GM18508 (cell line): ENCODE measurements around the gene INF2.
"Not testable (repeated sequence)": the region's sequence is repeated elsewhere in the genome, so short reads cannot be mapped to it uniquely, and the experiment has no call there.

Experiments
- ATAC-seq: cut with Tn5 transposase; IDR thresholded peaks from one replicate; pipeline ENCODE4 v1.9.1; 2021; ENCODE audit warnings: moderate number of reproducible peaks; ENCODE audit not compliant: insufficient read depth, unreplicated experiment

The INF2 gene

DNA sequence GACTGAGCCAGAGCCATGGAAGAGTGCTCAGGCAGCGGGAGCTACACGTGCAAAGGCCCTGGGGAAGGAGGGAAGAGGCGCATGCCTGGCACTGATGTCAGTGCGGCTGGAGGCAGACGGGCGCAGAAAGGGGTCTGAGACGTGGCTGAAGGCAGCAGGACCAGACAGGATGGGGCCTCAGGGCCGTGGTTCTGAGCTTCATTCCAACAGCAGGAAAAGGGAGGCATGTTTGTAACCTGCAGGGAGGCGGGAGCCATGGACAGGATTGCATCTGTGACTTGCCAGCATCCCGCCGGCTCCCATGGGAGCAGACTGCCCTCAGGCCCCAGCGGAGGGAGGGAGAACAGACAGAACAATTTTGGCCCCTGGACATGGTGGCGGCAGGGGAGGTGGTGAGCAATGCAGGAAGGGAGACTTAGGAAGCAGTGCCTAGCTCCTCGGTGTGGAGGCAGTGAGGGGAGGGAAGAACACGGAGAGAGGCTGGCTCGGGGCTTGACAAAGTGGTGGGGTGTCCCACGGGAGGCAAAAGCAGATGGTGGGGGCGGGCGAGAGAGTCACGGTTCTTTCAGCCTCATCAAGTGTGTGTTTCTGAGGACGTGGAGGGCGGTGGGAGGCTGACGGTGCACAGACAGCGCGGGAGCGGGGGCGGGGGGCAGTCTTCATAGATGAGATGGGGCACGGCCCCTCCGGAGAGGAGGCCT lies 33.3 kb upstream of the INF2 start:
- no peak for ATAC-seq

DNA sequence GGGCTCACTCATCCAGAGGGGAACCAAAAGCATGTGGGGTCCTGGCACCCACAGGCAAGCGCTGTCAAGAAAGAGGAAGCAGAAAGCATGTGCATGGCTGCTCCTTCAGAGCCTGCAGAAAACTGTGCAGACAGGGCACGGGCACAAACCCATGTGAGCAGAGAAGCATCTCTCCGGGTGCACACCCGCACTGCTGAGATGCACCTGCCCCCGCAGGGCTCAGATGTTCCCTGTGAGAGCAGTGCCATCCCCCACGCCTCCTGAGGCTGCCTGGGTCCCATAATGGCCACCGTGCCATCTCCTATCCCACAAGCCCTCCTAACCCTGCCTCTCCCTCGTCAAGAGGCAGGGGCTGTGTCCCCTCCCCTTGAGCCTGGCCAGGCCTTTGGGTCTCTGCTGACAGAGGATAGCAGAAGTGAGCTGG lies 32.3 kb upstream of the INF2 start:
- ATAC-seq: no peak

DNA sequence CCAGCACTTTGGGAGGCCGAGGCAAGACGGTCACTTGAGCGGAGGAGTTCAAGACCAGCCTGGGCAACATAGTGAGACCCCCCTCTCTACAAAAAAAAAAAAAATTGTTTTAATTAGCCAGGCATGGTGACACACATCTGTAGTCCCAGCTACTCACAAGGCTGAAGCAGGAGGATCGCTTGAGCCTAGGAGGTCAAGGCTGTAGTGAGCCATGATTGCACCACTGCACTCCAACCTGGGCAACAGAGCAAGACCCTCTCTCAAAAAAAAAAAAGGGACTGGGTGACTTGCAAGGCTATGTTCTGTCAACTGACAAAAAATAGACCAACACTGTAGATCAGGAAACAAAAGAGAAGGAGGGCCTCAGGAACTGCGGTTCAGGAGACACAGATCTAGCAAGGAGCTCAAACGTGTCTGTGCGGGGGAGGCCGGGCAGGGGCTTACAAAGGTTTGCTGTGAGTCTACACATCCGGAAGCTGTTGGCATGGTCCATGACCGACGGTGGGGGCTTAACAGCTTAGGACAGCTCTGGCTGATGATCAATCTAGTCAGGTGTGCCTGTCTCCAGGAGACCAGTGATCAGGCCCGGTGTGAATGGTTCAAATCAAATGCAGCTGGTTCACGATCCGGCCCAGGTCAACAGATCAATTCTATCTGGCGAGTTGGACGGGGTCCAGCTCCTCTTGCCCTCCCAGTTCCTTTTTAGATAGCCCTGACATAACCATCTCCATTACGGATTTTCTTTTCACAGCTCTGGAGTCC lies 31.7 kb upstream of the INF2 start:
- peak; percentile 36 for ATAC-seq

DNA sequence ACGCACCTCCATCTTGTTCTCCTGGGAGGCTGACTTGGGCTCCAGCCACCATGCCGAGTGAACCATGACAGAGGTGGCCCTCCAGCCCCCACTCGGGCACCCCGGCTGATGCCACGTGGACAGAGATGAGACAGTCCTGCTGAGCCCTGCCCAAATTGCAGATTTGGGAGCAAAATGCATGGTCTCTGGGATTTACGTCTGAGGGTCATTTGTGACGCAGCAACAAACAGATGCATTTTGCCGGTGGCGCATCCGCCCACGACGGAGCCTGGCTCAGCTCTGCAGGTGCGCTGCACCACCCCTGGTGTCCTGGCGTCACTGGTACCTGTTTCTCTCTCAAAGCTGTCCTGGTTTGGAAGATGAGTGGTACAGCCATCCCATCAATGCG lies 31.1 kb upstream of the INF2 start:
- ATAC-seq: no peak

DNA sequence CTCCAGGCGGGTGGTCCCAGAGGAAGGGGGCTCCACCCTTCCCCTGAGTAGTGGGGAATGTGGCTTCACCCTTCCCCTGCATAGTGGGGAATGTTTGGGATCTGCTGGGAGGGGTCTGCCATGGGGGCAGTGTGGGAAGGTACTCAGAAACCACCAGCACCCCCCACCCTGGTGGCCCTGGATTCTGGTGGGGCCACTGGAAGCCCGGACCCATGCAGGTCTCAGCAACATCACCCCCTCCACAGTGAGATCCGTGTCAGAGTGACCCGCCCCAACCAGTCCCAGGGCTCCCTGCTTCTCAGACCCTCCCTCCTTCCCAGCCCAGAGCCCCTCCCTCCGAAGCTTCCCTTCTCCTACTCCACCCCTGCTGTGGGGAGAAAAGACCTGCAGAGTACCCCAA lies 30.3 kb upstream of the INF2 start:
- ATAC-seq: no peak

DNA sequence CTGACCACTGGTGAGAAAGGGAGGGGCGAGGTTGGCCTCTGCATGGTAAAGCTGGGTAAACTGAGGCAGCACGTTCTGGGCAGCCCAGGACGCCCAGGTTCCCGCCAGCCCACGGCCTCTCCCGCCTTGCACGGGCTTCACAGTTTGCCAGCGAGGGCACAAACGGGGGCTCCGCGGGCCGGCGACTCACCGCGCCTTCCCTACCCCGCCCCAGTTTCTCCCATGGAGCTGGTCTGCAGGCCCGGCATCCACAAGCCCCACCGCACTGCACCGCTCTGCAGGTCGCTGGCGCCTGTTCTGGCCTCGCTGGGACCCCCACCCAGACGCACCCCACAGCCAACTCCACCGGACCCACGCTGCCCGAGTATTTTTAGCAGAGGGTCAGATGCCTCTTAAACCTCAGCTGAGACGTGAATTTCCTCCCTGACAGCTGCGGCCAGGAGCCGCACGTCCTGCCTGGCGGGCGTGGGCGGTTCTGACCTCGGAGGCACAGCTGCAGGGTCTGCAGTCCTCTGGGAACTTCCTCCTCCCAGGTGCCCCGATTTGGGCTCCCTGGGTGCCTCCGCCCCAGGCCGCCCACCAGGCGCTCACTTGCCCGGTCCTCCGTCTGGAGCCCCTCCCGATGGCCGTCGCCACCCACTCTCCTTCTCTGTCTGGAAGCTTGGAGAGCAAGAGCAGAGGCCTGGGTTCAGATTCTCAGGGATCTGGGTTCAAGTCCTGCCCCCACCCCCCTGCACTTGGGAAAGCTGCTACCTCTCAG lies 29.5 kb upstream of the INF2 start:
- ATAC-seq: no peak

DNA sequence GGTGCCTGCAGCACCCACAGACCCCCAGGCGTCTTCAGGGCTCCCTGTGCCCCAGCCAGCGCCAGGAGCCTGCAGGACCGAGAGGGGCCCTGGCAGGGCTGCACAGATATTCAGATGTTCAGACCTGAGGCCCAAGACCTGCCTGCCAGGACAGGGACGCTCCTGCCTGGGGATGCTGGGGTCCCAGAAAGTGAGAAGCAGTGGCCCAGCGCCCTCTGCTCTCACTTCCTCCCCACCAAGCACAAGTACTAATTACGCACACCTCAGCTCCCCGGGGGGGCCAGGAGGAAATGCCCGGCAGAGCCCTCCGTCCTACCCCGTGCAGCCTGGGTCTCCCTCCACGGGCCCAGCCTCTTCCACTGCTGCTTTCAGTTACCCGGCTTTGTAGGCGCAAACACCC lies 28.8 kb upstream of the INF2 start:
- no peak for ATAC-seq

DNA sequence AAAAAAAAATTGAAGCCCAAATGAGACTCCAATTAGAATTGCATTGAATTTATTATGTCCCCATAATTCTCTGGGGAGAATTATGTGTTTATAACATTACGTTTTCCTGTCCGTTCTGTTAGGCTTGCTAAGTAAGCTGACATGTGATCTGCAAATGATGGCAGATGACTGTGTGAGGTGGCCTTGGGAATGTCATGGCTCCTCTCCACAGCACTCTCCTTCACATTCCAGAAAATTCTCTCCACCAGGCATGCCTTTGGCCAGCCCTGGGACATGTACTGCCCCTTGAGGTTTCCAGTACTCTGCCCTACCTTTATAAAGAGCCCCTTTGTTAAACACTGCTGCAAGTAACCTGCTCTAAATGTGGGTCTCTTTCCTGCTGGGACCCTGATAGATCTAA lies 28.3 kb upstream of the INF2 start:
- ATAC-seq: no peak

DNA sequence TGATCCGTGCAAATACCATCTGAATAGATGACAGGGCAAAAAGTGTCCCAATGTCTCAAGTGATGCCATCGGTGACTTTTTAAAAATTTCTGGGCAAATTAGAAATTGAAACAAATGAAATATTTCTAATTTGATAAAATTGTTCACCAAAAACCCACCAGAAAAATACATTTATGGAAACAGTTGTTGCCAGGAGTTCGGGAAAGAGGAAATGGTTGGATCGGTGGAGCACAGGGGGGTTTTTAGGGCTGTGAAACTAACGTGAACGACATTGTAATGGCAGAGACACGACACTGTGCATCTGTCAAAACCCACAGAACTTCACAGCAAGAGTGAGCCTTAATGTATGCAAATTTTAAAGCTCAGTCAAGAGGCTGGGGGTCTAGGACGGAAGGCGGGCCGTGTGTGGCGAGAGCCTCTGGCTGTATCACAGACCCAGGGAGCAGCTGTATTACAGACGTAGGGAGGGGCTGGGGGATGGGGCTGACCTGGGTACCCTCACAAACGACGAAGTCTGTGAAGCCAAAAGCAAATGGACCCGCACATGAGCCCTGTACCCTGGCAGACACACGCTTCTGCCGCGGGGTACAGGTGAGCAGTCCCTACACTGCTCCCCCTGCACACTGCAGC lies 27.8 kb upstream of the INF2 start:
- not testable (repeated sequence) for ATAC-seq

DNA sequence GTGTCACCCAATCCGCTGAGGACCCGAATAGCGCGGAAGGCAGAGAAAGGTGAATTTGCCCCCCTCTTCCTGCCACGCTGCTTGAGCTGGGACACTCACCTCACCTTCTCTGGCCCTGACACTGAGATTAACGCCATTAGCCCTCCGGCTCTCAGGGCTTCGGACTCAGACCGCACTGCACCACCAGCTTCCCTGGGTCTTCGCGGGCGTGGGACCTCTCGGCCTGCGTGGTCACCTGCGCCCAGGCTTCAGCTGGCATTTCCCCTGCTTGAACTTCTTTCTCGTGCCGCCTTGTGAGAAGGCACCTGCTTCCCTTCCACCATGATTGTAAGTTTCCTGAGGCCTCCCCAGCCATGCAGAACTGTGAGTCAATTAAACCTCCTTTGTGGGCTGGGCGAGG lies 26.9 kb upstream of the INF2 start:
- not testable (repeated sequence) for ATAC-seq

DNA sequence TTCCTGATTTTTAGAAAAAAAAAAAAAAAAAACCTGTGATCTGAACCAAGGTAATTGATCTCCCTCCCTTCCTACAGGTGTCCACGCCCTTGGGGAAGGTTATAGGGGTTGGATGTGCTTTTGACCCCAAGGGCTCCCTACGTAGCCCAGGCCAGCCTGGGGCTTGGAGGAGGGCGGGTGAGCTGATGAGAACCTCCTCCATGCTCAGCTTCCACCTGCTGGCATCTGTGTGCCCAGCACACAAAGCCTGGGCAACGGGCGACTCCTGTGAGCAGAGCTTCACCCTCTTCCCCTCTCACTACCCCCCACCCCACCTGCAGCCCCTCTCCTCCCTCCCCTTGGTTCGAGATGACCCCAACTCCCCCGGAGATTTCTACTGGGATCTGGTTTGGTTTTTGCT lies 25.3 kb upstream of the INF2 start:
- no peak for ATAC-seq

DNA sequence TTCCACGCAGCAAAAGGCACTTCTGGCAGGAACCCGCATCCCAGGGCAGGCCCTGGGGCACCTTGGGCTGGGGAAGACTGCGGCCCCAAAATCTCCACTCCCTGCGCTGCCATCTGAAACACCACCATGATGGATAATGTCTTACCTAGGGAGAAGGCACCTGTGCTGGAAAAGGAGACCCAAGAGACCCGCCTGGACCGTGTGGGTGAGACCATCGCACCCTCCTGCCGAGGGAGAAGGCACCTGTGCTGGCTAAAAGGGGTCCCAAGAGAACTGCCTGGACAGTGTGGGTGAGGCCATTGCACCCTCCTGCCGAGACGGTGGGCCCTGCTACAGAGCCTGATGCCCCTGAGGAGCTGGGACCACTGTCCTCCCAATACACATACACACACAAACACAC lies 24.8 kb upstream of the INF2 start:
- no peak for ATAC-seq

DNA sequence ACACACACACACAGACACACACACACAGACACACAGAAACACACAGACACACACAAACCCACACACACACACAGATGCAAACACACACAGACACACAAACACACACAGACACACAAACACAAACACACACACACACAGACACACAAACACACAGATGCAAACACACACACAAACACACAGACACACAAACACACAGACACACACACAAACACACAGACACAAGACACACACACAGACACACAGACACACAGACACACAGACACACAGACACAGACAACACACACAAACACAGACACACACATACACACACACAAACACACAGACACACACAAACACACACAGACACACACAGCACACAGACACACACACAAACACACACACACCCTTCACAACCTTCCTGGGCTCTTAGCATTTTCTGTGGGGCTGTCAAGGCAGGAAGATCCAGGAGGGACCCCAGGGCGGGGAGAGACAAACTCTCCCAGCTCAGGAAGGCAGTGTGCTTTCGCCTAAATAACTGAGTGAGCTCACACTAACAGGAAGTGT lies 24.2 kb upstream of the INF2 start:
- ATAC-seq: no peak

DNA sequence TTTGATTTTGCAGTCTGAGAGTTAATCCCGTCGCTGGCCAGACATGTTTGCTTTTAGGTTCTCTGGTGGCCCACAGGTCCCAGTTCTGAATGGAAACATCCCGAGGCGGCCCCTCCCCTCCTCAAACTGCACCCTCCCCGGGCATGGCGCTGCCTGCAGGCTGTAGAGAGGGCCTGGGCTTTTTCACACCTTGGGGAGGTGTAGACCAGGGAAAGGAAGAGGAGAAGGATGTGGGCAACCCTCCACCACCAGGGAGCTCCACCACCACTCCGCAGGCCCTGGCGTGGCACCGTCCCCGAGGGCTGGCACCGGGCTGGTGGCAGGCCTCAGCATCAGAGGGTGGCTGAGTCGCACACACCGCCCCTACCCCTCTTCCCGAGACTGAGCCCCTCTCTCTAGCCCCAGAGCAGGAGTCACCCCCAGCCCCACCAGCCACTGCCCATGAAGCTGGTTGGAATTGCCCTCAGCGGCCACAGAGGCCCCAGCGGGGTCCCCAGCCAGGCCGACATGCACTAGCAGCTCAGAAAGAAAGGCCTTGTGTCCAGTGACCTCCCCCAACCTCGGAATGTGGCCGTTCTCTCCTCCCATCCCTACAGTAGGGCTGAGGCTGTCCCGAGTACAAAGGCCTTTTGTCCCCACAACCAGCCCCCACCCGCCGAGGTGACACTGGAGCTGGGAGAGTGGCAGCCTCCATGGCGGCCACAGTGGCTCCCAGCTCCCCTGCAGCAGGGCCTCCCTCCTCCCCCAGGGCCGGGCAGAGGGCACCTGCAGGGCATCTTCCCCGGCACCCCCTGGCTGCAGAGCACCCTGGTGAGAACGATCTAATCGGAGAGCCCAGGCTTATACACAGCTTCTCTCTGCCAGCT lies 23.5 kb upstream of the INF2 start:
- no peak for ATAC-seq

DNA sequence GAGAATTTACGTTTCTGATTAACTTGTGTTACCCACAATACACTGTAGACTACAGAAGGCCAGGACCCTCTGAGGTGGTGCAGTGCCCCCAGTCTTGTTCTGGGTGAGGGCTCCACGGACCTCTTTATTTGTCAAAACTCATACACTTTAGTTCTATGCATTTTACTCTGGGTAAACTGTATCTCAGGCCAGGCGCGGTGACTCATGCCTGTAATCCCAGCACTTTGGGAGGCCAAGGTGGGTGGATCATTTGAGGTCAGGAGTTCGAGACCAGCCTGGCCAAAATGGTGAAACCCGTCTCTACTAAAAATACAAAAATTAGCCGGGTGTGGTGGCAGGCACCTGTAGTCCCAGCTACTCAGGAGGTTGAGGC lies 22.9 kb upstream of the INF2 start:
- not testable (repeated sequence) for ATAC-seq

DNA sequence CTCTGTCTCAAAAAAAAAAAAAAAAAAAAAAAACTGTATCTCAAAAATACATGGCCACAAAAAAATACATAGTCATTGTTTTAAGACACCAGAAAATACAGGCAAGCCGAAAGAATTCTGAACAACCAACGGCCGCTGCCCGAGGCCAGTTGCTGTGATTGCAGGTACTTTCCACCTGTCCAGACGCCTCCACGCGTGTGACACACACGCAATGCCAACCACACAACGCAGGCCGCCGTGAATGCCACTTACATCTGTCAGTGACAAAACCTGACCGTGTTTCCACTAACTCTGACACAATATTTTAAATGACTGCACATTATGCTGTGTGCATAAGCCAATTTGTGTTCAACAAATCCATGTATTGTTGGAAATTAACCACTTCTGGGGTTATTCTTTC lies 22.4 kb upstream of the INF2 start:
- no peak for ATAC-seq

DNA sequence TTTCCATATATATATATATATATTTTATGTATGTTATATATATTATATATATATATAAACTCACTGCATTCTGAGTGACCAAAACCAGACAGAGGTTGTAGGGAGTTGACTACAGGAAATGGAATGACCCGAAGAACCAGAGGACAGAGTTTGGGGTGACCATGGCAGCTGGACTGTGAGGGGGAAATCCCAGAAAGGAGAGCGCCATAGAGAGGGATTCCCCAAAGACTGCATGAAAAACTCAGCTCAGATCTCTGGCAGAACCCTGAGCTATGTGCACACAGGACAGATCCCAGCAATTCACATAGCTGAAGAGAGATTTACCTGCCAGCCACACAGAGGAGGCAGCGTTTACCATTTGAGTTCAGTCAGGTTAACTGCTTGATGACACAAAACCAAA lies 19.7 kb upstream of the INF2 start:
- no peak for ATAC-seq

DNA sequence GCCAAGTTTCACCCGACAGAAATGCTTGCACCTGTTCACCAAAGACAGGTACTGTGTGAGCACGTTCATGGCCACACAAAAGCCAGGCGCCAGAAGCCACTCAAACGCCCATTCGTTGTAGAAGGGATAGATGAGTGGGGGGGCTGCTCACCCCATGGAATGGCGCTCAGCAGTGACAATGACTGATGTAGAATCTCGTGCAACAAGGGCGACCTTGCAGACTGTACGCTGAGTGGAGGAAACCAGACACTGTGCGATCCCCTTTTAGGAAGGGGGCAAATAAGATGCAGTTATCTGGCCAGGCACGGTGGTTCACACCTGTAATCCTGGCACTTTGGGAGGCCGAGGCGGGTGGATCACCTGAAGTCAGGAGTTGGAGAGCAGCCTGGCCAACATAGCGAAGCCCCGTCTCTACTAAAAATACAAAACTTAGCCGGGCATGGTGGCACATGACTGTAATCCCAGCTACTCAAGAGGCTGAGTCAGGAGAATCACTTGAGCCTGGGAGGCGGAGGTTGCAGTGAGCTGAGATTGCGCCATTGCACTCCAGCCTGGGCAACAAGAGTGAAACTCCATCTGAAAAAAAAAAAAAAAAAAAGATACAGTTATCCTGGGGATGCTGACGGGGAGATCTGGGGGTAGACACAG lies 18.0 kb upstream of the INF2 start:
- ATAC-seq: not testable (repeated sequence)

DNA sequence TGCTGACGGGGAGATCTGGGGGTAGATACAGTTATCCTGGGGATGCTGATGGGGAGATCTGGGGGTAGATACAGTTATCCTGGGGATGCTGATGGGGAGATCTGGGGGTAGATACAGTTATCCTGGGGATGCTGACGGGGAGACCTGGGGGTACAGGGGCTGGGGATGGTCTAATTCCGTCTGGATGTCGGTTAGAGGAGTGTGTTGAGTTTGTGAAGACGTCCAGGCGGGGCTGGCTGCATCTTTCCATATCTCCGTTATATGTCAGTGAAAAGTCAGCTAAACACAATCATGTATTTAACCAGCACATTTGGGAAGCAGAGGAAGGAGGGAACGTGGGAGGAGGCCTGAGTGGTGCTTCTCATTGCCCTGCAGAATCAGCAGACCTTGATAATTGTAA lies 17.3 kb upstream of the INF2 start:
- ATAC-seq: not testable (repeated sequence)
